ENCODE results near the gene ZEB1.
"Not testable (repeated sequence)": the region's sequence is repeated elsewhere in the genome, so short reads cannot be mapped to it uniquely, and the experiment has no call there.

GRCh38 chr10:31427334-31427733, 108.3 kb downstream of the ZEB1 start:
- not testable (repeated sequence) for TF ChIP-seq HDGF (IDR thresholded peaks at IDR 0.05; ENCODE audit: borderline replicate concordance); SP1 (IDR thresholded peaks at IDR 0.05); FOXM1 (IDR thresholded peaks at IDR 0.05; ENCODE audit: borderline replicate concordance); ARNT (IDR thresholded peaks at IDR 0.05)

All from HEK293T (cell line).